GM12878 (cell line): ENCODE results near the gene TSKU.
"Not testable (repeated sequence)": the region's sequence is repeated elsewhere in the genome, so short reads cannot be mapped to it uniquely, and the experiment has no call there.

Experiments
- CTCF ChIP-seq, 3 experiments: IDR thresholded peaks in 2 of 3; conservative IDR thresholded peaks in 1 of 3; 2 replicates each; pipeline ENCODE4 v1.5.1; 2011; ENCODE audit warnings: low read depth in 3 of 3, low read length in 3 of 3, mild to moderate bottlenecking in 3 of 3, control low read depth in 2 of 3, moderate library complexity in 2 of 3, inconsistent platforms in 1 of 3, mixed read lengths in 1 of 3; ENCODE audit not compliant: control insufficient read depth in 2 of 3, insufficient read depth in 1 of 3; ENCODE audit errors: extremely low read depth in 1 of 3
- SRF ChIP-seq, 2 experiments: IDR thresholded peaks; 2 replicates each; pipeline ENCODE4 v1.6.1; 2011; ENCODE audit warnings: low read depth in 2 of 2, low read length in 2 of 2, mild to moderate bottlenecking in 1 of 2, moderate library complexity in 1 of 2

GRCh38 chr11:76827005-76827404 lies 43.8 kb downstream of the TSKU start:
- TF ChIP-seq CTCF (IDR thresholded peaks at IDR 0.05 in 2 of 3, conservative IDR thresholded peaks at IDR 0.05 in 1 of 3; ENCODE audit: control insufficient read depth in 2 of 3, extremely low read depth in 1 of 3, insufficient read depth in 1 of 3, low read depth in 3 of 3, low read length in 3 of 3); SRF (IDR thresholded peaks at IDR 0.05; ENCODE audit: low read depth in 2 of 2, low read length in 2 of 2): not testable (repeated sequence)
